ENCODE measurements around the gene RAB37.

GRCh38 chr17:74749279-74750038 is 12.4 kb downstream of the RAB37 start:
- TF ChIP-seq FOXJ3 (CRISPR knock-in tag; IDR thresholded peaks at IDR 0.05; ENCODE audit: borderline replicate concordance) (no peak), JAZF1 (CRISPR knock-in tag; IDR thresholded peaks at IDR 0.05) (no peak), E2F5 (CRISPR knock-in tag; IDR thresholded peaks at IDR 0.05) (no peak), AFF4 (CRISPR knock-in tag; IDR thresholded peaks at IDR 0.05; ENCODE audit: borderline replicate concordance) (no peak)

All from WTC11 (cell line).